ENCODE data around the gene ST7L.

Gene ST7L

GRCh38 chr1:112496290-112496689, 122.7 kb downstream of the ST7L start:
- no peak for TF ChIP-seq NFIC (IDR thresholded peaks at IDR 0.05)
- TF ChIP-seq ZBTB7A (IDR thresholded peaks at IDR 0.05; ENCODE audit: low read depth) = no peak
- TF ChIP-seq TCF12 (IDR thresholded peaks at IDR 0.05; ENCODE audit: low read depth) = no peak
- no peak for TF ChIP-seq EGR1 (IDR thresholded peaks at IDR 0.05)
- TF ChIP-seq CEBPB (IDR thresholded peaks at IDR 0.05) = no peak
- TF ChIP-seq REST (IDR thresholded peaks at IDR 0.05; ENCODE audit: low read depth) = no peak
- TF ChIP-seq YY1 (IDR thresholded peaks at IDR 0.05; ENCODE audit: low read depth) = no peak
- no peak for TF ChIP-seq TAF1 (IDR thresholded peaks at IDR 0.05; ENCODE audit: low read depth)
- TF ChIP-seq TEAD4 (IDR thresholded peaks at IDR 0.05) = no peak
- TF ChIP-seq, protein P1, sequence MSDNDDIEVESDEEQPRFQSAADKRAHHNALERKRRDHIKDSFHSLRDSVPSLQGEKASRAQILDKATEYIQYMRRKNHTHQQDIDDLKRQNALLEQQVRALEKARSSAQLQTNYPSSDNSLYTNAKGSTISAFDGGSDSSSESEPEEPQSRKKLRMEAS (IDR thresholded peaks at IDR 0.05) = no peak
- TF ChIP-seq FOXM1 (IDR thresholded peaks at IDR 0.05; ENCODE audit: borderline replicate concordance, low read depth) = no peak
- TF ChIP-seq USF1 (IDR thresholded peaks at IDR 0.05) = no peak
- TF ChIP-seq RAD21 (IDR thresholded peaks at IDR 0.05; ENCODE audit: low read depth) = no peak
- no peak for TF ChIP-seq CREB1 (IDR thresholded peaks at IDR 0.05; ENCODE audit: low read depth)
- no peak for TF ChIP-seq EP300 (IDR thresholded peaks at IDR 0.05; ENCODE audit: borderline replicate concordance)

GRCh38 chr1:112493351-112493750, 125.6 kb downstream of the ST7L start:
- no peak for TF ChIP-seq REST (IDR thresholded peaks at IDR 0.05; ENCODE audit: low read depth)
- TF ChIP-seq NFIC (IDR thresholded peaks at IDR 0.05) = no peak
- no peak for TF ChIP-seq RAD21 (IDR thresholded peaks at IDR 0.05; ENCODE audit: low read depth)
- TF ChIP-seq TCF12 (IDR thresholded peaks at IDR 0.05; ENCODE audit: low read depth) = no peak
- no peak for TF ChIP-seq ZBTB7A (IDR thresholded peaks at IDR 0.05; ENCODE audit: low read depth)
- TF ChIP-seq, protein P1 (IDR thresholded peaks at IDR 0.05) = no peak
- no peak for TF ChIP-seq TEAD4 (IDR thresholded peaks at IDR 0.05)
- TF ChIP-seq TAF1 (IDR thresholded peaks at IDR 0.05; ENCODE audit: low read depth) = no peak
- no peak for TF ChIP-seq YY1 (IDR thresholded peaks at IDR 0.05; ENCODE audit: low read depth)
- no peak for TF ChIP-seq EGR1 (IDR thresholded peaks at IDR 0.05)
- no peak for TF ChIP-seq EP300 (IDR thresholded peaks at IDR 0.05; ENCODE audit: borderline replicate concordance)
- no peak for TF ChIP-seq CEBPB (IDR thresholded peaks at IDR 0.05)
- TF ChIP-seq USF1 (IDR thresholded peaks at IDR 0.05) = no peak
- TF ChIP-seq CREB1 (IDR thresholded peaks at IDR 0.05; ENCODE audit: low read depth) = no peak

- no peak for TF ChIP-seq ZBTB7A (IDR thresholded peaks at IDR 0.05; ENCODE audit: low read depth)
These were observed 126.9 kb downstream of the ST7L start for GRCh38 chr1:112492076-112492475.

DNA sequence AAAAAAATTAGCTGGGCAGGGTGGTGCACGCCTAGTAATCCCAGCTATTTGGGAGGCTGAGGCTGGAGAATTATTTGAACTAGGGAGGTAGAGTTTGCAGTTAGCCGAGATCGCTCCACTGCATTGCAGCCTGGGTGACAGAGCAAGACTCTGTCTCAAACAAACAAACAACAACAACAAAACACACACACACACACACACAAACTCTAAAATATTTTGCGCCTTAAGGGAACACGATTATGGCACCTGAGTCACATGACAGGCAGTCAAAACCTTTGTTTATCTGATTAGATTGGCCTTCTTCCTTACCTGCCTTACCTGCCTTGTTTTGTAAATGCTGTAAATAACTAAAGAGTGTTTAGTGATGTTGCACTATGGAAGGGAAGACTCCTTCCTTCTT, 130.8 kb downstream of the ST7L start:
- TF ChIP-seq EGR1 (IDR thresholded peaks at IDR 0.05) (no peak), RAD21 (IDR thresholded peaks at IDR 0.05; ENCODE audit: low read depth) (no peak), CEBPB (IDR thresholded peaks at IDR 0.05) (no peak)

DNA sequence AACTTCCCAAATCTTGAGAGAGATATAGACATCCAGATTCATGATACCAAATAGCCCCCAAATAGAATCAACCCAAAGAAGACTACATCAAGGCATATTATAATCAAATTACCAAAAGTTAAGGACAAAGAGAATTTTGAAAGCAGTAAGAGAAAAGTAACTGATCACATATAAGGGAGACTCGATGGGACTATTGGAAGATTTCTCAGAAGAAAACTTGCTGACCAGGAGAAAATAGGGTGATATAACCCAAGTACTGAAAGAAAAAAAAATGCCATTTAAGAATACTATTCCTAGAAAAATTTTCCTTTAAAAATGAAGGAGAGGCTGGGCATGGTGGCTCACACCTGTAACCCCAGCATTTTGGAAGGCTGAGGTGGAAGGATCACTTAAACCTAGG, 140.6 kb downstream of the ST7L start:
- TF ChIP-seq EP300 (IDR thresholded peaks at IDR 0.05; ENCODE audit: borderline replicate concordance) (no peak), NFIC (IDR thresholded peaks at IDR 0.05) (no peak), YY1 (IDR thresholded peaks at IDR 0.05; ENCODE audit: low read depth) (no peak), ZBTB7A (IDR thresholded peaks at IDR 0.05; ENCODE audit: low read depth) (no peak), FOXM1 (IDR thresholded peaks at IDR 0.05; ENCODE audit: borderline replicate concordance, low read depth) (no peak), CEBPB (IDR thresholded peaks at IDR 0.05) (no peak), CREB1 (IDR thresholded peaks at IDR 0.05; ENCODE audit: low read depth) (no peak), TAF1 (IDR thresholded peaks at IDR 0.05; ENCODE audit: low read depth) (no peak), REST (IDR thresholded peaks at IDR 0.05; ENCODE audit: low read depth) (no peak), RAD21 (IDR thresholded peaks at IDR 0.05; ENCODE audit: low read depth) (no peak), TEAD4 (IDR thresholded peaks at IDR 0.05) (no peak), EGR1 (IDR thresholded peaks at IDR 0.05) (no peak), USF1 (IDR thresholded peaks at IDR 0.05) (no peak), TCF12 (IDR thresholded peaks at IDR 0.05; ENCODE audit: low read depth) (no peak)
- TF ChIP-seq, protein P1 (IDR thresholded peaks at IDR 0.05) = no peak
